Fibroblast of lung (primary cell): ENCODE data around the gene ZNF804A.

Experiments used
- CTCF ChIP-seq, 2 donors: IDR thresholded peaks in 1 of 2; conservative IDR thresholded peaks in 1 of 2; 1 replicate in 1 of 2; 2 replicates in 1 of 2; pipeline ENCODE4 v1.5.1; 2011 to 2012; ENCODE audit warnings: low read length in 2 of 2, control low read depth in 1 of 2, inconsistent platforms in 1 of 2, low read depth in 1 of 2, mild to moderate bottlenecking in 1 of 2
- EZH2 ChIP-seq: IDR thresholded peaks from 2 replicates; pipeline ENCODE4 v1.5.1; 2012; ENCODE audit warnings: low read length, control low read depth, mild to moderate bottlenecking; ENCODE audit errors: missing control alignments

DNA sequence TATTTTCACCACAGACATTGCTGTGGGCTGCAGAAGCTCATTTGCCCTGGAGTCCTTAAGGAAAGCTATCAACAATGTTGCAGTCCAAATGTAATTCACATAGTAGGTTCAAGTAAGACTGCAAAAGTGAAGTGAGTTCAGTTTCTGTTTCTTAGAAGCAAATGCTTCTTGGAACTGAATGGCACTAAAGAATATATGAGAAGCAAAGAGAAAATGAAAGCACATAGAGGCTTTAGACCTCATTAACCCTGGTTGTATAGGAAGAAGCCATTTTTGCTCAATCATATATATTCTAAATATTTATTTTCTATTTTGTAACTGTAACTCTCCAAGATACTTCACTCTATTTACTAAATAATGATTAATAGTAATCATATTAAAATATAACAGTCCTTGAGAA lies 292.0 kb downstream of the ZNF804A start:
- TF ChIP-seq CTCF (conservative IDR thresholded peaks at IDR 0.05 in 1 of 2, IDR thresholded peaks at IDR 0.05 in 1 of 2; ENCODE audit: low read depth in 1 of 2, low read length in 2 of 2), result no peak
- TF ChIP-seq EZH2, result no peak
